Right cardiac atrium (tissue), 5 donors: ENCODE measurements around the gene FBLN1. TPM values are rescaled to one million over a fixed set of nuclear protein-coding genes. Genes with fewer than 3 reads are reported as not detected.
"Not testable (repeated sequence)": the region's sequence is repeated elsewhere in the genome, so short reads cannot be mapped to it uniquely, and the experiment has no call there.

ENCODE experiments used
- ATAC-seq, 2 donors: fragments of 200-7000 bp; cut with Tn5 transposase; one replicate each; pipeline versions ENCODE4 v1.8.0 to v1.9.1; 2020; ENCODE audit warnings: moderate library complexity in 2 of 2, mild to moderate bottlenecking in 1 of 2
- DNase-seq, 3 donors: peaks; one replicate each; pipeline ENCODE4 v3.0.0-alpha.2; 2020
- H3K27ac ChIP-seq: one replicate; pipeline ENCODE4 v1.5.1; 2013; ENCODE audit warnings: mild to moderate bottlenecking, low read length, control low read depth, moderate library complexity
- H3K27me3 ChIP-seq: one replicate; pipeline ENCODE4 v1.6.1; 2013; ENCODE audit not compliant: control insufficient read depth, insufficient read depth
- H3K4me1 ChIP-seq: one replicate; pipeline ENCODE4 v1.6.1; 2013; ENCODE audit warnings: low read length; ENCODE audit not compliant: control insufficient read depth, insufficient read depth
- H3K4me3 ChIP-seq: one replicate; pipeline ENCODE4 v1.5.1; 2013; ENCODE audit warnings: low read length, control low read depth
- H3K9me3 ChIP-seq: one replicate; pipeline ENCODE4 v1.6.1; 2013; ENCODE audit warnings: low read length; ENCODE audit not compliant: control insufficient read depth
- WGBS: extraction: QIAGEN DNeasy Blood & Tissue Kit; methylation state at CpG from one replicate; pipeline ENCODE4 v1.1.7; 2013; 5-methylcytosine and 5-hydroxymethylcytosine counted together
- intact Hi-C, 4 donors: fragments of 100-400 bp; cut with DNase I; formaldehyde crosslinking; loops; one replicate each; pipeline versions ENCODE4 v1.11.0 to v1.14.0; 2022 to 2023
- polyA plus RNA-seq: library from polyadenylated mRNA; stranded (reverse); fragments of 200-250 nt; gene quantifications from one replicate; pipeline ENCODE4 v1.2.3, GENCODE V29; 2013
- total RNA-seq, 4 donors: library from RNA; stranded (reverse); fragmentation: NEBNext Ultra II Directional; extraction: Animal tissue kit (Norgen Biotek cat#: 25700); gene quantifications; one replicate each; pipeline ENCODE4 v1.2.1, GENCODE V29; 2021
- donor health status: healthy with polysubstance abuse.
- donor health status: DM: no; HTN: yes; CAD: no.
- donor health status: DM: no; HTN: no; CAD: no.
- donor health status: DM: no; HTN: yes; CAD: no; lungs with severe emphysema.
- donor health status: DM: yes; HTN: yes; CAD: no.

FBLN1 gene
- total and polyA plus RNA-seq, 5 donors, result 228 to 456 (median 390) TPM

DNA sequence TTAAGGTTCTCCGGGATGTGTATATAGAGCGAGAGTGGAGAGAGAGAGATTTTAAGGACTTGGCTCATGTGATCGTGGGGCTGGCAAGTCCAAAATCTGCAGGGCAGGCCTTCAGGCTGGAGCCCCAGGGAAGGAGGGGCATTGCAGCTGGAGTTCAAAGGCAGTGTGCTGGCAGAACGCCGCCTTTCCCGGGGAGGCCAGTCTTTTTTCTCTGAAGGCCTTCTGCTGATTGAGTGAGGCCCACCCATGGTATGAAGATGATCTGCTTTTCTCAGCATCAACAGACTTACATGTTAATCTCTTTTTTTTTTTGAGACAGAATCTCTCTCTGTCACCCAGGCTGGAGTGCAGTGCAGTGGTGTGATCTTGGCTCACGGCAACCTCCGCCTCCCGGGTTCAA lies 25.4 kb downstream of the FBLN1 start:
- Histone ChIP-seq H3K27me3 (no peaks in the 10 kb centered on the region), H3K4me3 (no peak overlapping the region), H3K27ac (no peak overlapping the region), H3K4me1 (no peaks in the 10 kb centered on the region), H3K9me3 (no peaks in the 10 kb centered on the region)
- 85% methylated on average over 9 of the region's 9 CpGs for WGBS
- DNase-seq, result peak in 1 of 3 donors; percentile 65
- no peak for ATAC-seq
- intact Hi-C loops, result no loop called here

DNA sequence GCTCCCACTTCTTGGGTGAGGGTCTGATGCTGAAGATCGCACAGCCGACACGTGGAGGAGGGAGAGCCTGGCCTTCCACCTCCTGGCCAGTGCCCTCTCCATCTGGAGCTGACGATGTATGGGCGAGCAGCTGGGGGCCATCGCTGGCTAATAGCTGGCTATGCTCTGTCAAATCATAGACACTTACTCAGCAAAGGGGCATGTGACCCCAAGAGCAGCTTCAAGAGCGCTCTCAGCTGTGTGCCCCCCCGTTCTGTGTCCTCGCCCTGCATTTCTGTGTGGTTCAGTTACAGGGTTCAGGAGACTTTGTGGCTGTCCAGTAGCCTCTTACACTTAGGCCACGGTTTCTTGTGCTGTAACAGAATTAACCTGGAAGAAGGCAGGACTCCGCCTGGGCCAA lies 26.4 kb downstream of the FBLN1 start:
- intact Hi-C loops, result no loop called here
- Histone ChIP-seq H3K4me1 (no peaks in the 10 kb centered on the region), H3K27me3 (no peaks in the 10 kb centered on the region), H3K4me3 (no peak overlapping the region), H3K9me3 (no peaks in the 10 kb centered on the region), H3K27ac (no peak overlapping the region)
- ATAC-seq (no peak), DNase-seq (peak in 1 of 3 donors; percentile 27)
- 95% methylated on average over 11 of the region's 11 CpGs for WGBS

DNA sequence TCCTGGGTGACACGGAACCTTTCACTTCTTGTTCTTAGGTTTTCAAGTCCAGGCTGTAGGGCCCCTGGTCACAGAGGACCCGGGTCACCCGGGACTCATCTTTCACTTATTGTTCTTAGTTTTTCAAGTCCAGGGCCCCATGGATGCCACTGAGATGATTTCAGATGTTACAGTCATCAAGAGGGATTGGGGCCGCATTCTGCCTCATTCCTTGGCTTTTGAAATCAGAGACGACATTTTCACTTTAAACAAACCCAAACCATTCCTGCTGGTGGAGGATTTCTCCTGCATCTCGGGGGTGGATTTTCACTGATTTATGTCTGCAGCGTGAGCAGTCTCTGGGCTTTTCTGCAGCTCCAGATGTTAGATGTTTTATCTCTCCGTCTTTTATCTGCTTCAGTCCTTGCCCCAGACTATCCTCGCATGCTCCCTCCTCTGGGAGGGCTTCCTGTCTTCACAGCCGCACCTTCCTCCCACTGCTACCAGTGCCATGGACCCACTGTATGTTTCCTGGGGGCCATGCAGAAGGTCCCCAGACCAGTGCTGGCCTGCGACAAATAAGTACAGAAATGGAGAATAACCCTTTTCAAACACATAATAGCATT lies 27.4 kb downstream of the FBLN1 start:
- no peak overlapping the region for H3K4me3 ChIP-seq
- H3K9me3 ChIP-seq, result no peaks in the 10 kb centered on the region
- DNase-seq (peak in 2 of 3 donors; percentile 4 to 5), ATAC-seq (no peak)
- no peaks in the 10 kb centered on the region for H3K27me3 ChIP-seq
- H3K4me1 ChIP-seq, result no peaks in the 10 kb centered on the region
- whole genome bisulfite sequencing, result 83% methylated on average over 11 of the region's 11 CpGs
- intact Hi-C loops, result no loop called here
- no peak overlapping the region for H3K27ac ChIP-seq

DNA sequence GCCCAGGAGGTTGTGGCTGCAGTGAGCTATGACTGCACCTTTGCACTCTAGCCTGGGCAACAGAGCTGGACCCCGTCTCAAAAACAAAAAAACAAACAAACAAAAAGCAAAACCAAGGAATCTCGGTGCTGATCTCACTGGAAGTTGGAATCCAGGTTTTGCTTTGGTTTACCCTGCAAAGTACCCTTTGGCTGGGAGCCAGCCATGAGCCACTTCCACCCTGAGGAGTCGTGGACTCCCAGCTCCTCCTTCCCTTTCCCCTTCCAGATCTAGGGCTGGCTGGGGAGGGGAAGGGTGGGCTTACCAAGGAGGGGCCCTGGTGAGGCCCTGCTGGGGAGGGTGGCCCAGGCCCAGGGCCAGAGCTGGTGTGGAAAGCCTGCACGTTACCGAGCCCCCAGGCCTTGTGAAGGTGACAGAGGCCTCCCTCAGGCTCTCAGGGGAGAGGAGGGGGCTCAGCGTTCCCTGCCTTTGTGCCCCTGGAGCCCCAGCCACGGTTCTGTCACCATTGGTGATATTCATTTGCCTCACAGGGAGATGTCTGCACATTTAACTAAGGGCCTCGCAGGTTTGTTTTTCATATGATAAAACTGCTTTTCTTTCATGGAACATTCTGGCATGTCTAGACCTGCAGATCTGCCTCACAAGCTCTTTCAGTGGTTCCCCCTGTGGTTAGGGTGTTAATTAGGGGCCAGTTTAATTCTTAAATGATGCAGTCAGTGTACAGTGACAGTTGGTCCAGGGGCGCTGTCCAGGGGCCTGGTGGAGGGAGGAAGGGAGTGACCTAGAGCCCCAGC lies 29.0 kb downstream of the FBLN1 start:
- Histone ChIP-seq H3K4me3 (no peak overlapping the region), H3K27ac (no peak overlapping the region), H3K4me1 (no peaks in the 10 kb centered on the region), H3K27me3 (no peaks in the 10 kb centered on the region), H3K9me3 (no peaks in the 10 kb centered on the region)
- 69% methylated on average over 9 of the region's 9 CpGs for WGBS
- intact Hi-C loops, result no loop called here
- no peak for ATAC-seq
- DNase-seq, result peak in 2 of 3 donors; percentile 34 to 37

DNA sequence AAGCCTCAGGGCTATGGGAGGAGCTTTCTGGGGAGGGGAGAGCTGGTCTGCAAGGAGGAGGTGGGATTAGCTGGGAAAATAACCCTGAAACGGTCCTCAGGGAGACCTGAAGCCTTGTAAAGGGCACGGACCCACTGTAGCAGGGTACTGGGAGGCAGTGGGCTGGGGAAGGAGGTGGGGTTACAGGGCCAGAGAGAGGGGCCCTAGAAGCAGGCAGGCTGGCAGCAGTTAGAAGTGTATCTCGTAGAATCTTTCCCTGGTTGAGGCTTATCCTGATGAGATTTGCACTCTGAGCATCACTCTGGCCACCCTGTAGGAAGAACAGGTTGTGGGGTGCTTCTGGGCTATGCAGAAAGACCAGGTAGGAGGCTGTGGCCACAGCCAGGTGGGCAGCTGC lies 29.6 kb downstream of the FBLN1 start:
- DNase-seq (peak in 1 of 3 donors; percentile 5), ATAC-seq (no peak)
- Histone ChIP-seq H3K9me3 (no peaks in the 10 kb centered on the region), H3K27me3 (no peaks in the 10 kb centered on the region), H3K27ac (no peak overlapping the region), H3K4me3 (no peak overlapping the region), H3K4me1 (peaks cover 3% of the 10 kb centered on the region)
- intact Hi-C loops, result no loop called here
- 72% methylated on average over 3 of the region's 3 CpGs for WGBS

DNA sequence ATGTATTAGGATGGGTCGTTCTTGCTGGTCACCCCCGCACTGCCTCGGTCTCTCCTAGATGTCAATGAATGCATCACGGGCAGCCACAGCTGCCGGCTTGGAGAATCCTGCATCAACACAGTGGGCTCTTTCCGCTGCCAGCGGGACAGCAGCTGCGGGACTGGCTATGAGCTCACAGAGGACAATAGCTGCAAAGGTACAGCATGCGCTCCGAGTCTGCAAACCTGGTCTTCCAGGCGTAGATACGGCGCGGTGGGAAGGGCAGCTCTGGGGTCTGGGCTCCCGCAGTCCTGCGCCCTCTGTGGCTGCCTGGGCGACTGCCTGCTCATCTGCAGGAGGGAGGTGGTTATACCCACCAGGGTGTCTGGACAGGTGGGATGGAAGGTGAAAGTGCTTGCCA lies 31.0 kb downstream of the FBLN1 start:
- intact Hi-C loops, result no loop called here
- no peak for ATAC-seq
- WGBS, result 96% methylated on average over 17 of the region's 17 CpGs
- DNase-seq, result peak in 2 of 3 donors; percentile 25 to 50
- Histone ChIP-seq H3K9me3 (no peaks in the 10 kb centered on the region), H3K27ac (no peak overlapping the region), H3K4me1 (peaks cover 3% of the 10 kb centered on the region), H3K4me3 (no peak overlapping the region), H3K27me3 (no peaks in the 10 kb centered on the region)

DNA sequence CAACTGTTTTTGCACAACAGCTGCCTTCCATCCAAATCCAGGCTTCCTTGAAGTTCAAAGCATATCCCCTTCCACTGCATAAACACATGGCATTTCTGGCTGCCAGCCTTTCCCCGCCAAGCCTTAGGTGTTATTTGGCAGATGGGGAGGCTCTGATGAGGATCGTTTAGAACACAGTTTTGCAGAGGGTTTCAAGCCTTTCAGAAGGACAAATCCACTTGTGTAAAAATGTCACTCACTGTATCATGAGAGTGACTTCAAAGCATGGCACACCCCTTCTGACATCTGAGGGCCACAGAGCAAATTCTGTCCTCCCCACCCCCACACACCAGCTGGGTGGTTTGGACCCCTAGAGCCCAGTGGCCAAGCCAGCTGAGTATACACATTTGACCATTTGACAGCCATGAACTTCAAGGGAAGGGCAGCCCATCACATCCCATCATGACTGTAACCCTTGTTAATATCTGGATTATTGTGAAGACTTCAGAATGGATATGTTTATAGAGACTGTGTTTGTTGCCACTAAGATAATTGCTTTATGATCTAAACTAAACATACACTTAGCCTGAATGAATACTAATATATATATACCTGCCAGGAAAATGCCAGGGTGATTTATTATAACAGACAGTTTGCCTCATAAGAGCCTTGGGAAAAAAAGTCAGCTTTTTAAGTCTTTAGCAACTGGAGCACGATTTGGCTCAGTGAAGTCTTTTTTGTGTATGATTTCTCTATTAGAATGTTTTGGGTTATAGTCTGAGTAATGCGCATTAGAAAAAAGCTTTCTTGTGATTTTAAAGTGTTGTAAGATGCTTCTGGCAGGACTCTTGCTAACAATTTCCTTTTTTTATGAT lies 31.9 kb downstream of the FBLN1 start:
- peaks cover 3% of the 10 kb centered on the region for H3K4me1 ChIP-seq
- no peak overlapping the region for H3K4me3 ChIP-seq
- no peaks in the 10 kb centered on the region for H3K9me3 ChIP-seq
- no peak overlapping the region for H3K27ac ChIP-seq
- intact Hi-C loops, result no loop called here
- ATAC-seq (no peak), DNase-seq (peak in 2 of 3 donors; percentile 17 to 19)
- 68% methylated on average over 4 of the region's 4 CpGs for WGBS
- H3K27me3 ChIP-seq, result no peaks in the 10 kb centered on the region

DNA sequence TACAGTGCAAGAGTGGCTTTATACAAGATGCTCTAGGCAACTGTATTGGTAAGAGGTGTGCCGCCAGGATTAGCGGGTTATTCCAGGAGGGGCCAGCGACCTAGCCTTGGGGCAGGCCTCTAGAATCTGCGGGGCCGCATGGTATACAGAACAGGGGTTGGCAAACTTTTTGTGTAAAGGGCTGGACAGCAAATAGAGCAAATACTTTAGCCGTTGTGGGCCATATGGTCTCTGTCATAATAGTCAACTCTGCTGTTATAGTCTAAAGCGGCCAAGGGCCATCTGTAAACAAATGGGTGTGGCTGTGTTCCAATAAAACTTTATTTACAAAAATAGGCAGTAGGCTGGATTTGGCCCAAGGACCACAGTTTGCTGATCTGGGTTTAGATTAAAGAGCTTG lies 32.6 kb downstream of the FBLN1 start:
- Histone ChIP-seq H3K4me1 (peaks cover 3% of the 10 kb centered on the region), H3K9me3 (no peaks in the 10 kb centered on the region), H3K27me3 (no peaks in the 10 kb centered on the region), H3K27ac (no peak overlapping the region), H3K4me3 (no peak overlapping the region)
- ATAC-seq (no peak), DNase-seq (peak in 2 of 3 donors; percentile 30 to 32)
- intact Hi-C loops, result no loop called here
- 86% methylated on average over 7 of the region's 7 CpGs for WGBS

DNA sequence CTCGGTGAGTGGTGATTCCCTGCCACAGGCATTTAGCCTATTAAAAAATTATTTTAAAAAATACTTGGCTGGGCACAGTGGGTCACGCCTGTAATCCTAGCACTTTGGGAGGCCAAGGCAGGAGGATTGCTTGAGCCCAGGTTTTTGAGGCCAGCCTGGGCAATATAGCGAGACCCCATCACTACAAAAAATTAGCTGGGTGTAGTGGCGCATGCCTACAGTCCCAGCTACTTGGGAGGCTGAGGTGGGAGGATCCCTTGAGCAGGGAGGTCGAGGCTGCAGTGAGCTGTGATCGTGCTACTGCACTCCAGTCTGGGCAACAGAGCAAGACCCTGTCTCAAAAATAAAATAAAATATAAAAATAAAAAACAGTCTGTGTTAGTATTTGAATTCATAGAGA lies 33.2 kb downstream of the FBLN1 start:
- H3K27me3 ChIP-seq, ATAC-seq, intact Hi-C loops, H3K4me1 ChIP-seq, H3K4me3 ChIP-seq, H3K27ac ChIP-seq, H3K9me3 ChIP-seq: not testable (repeated sequence)
- 94% methylated on average over 6 of the region's 6 CpGs for whole genome bisulfite sequencing
- peak in 1 of 3 donors; percentile 18 for DNase-seq

DNA sequence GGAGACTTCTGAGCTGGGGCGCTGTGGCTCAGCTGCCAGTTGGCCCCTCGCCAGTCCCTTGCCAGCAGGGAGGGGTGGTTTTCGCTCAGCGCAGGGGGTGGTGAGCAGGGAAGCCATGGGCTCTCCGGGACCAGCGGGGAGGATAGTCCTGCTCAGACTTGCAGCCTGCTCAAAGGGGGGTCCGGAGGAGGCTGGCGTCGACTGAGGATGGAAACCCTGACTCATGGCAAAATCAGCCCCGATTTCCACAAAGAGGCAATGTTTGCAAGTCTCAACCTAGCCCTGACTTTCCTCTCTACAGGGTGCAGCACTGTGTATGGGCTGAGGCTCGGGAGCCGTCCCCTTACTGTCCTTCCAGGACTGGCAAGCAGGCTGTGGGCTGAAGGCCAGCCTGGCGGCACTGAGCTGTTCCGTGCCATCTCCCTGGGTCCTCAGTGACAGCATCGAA lies 35.1 kb downstream of the FBLN1 start:
- 36% methylated on average over 15 of the region's 15 CpGs for WGBS
- Histone ChIP-seq H3K27ac (peak overlapping the region; percentile 32), H3K9me3 (no peaks in the 10 kb centered on the region), H3K4me1 (peaks cover 3% of the 10 kb centered on the region), H3K4me3 (no peak overlapping the region), H3K27me3 (no peaks in the 10 kb centered on the region)
- peak; percentile 80 to 88 (median 84) for DNase-seq
- ATAC-seq, result peak; percentile 75 to 86
- intact Hi-C loops, result no loop called here

DNA sequence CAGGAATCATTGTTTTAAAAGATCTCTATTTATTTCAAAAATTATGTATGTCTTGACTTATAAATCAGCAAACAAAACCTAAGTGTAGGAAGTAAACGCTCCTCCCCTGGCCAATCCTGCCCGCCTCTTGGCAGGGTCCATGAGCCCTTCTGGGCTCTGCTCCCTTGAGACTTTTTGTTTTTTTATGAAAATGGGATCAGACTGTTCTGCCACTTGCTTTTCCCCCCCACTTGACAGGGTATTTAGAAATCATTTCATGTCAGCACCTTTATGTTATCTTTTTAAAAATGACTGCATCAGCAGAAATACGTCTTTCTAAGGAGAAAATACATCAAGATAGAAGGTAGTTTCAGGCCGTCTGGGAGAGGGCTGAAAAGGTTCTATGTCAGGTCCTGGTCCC lies 35.6 kb downstream of the FBLN1 start:
- Histone ChIP-seq H3K27me3 (no peaks in the 10 kb centered on the region), H3K27ac (peak overlapping the region; percentile 13), H3K4me3 (no peak overlapping the region), H3K4me1 (peaks cover 3% of the 10 kb centered on the region), H3K9me3 (no peaks in the 10 kb centered on the region)
- WGBS, result 49% methylated on average over 4 of the region's 4 CpGs
- peak in 2 of 3 donors; percentile 56 to 67 for DNase-seq
- ATAC-seq, result peak in 1 of 2 donors; percentile 42
- intact Hi-C loops, result no loop called here
